ENCODE data around the gene PTH1R.

Gene PTH1R

DNA sequence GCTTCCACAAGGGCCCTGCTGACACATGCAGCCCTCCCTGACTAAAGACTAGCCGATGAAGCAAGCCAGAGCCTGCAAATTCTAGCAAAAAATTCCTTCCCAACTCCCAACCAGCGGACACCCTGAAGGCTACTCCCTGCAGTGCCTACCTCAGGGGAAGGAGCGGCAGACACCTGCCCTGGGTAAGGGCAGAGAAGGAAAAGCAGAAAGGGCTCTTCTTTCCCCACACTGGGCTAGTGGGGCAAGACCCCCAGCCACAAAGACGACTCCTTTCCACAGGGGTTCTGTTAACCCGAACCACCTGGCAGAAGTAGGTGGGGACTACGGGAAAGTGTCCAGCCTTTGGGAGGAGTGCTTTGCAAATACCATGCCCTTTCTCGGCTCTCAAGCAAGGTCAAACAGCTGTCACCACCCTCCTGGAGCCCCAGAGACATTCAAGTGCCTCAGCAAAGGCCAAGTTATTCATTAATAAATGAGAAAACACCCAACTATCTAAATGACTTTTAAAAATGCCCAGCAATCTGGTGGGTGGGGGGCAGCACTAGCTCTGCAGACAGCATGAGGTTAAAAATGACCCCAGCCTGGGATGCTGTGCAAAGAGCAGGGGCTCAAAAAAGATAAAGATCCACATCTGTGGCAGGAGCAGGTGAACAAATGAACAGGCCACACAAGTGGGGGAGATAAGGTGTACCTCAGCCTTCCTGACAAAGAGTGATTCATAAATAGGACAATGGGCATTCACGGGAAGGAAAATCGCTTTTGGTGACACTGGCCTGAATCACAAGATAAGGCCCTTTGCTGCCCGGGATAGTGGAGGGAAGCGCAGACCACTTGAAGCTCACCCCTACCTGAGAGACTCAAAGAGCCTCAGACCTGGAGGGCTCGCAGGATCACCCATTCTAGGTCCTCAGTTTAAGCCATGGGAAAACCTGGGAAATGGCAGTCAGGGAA, 66.0 kb downstream of the PTH1R start:
- H3K27me3 ChIP-seq (ENCODE audit: low read depth, low read length), result no peaks in the 10 kb centered on the region
- TF ChIP-seq EZH2phosphoT487 (IDR thresholded peaks at IDR 0.05; ENCODE audit: low read depth), result no peak
- TF ChIP-seq, protein P1, sequence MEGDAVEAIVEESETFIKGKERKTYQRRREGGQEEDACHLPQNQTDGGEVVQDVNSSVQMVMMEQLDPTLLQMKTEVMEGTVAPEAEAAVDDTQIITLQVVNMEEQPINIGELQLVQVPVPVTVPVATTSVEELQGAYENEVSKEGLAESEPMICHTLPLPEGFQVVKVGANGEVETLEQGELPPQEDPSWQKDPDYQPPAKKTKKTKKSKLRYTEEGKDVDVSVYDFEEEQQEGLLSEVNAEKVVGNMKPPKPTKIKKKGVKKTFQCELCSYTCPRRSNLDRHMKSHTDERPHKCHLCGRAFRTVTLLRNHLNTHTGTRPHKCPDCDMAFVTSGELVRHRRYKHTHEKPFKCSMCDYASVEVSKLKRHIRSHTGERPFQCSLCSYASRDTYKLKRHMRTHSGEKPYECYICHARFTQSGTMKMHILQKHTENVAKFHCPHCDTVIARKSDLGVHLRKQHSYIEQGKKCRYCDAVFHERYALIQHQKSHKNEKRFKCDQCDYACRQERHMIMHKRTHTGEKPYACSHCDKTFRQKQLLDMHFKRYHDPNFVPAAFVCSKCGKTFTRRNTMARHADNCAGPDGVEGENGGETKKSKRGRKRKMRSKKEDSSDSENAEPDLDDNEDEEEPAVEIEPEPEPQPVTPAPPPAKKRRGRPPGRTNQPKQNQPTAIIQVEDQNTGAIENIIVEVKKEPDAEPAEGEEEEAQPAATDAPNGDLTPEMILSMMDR (IDR thresholded peaks at IDR 0.05; ENCODE audit: low read depth, low read length), result no peak
- H3K4me2 ChIP-seq (ENCODE audit: low read length), result peak overlapping the region; percentile 91
- peak overlapping the region; percentile 74 for H3K9ac ChIP-seq (ENCODE audit: low read length)
- H3K27ac ChIP-seq (ENCODE audit: low read length), result peak overlapping the region; percentile 85
- H2AFZ ChIP-seq (ENCODE audit: low read depth, low read length), result no peak overlapping the region
- peaks cover 76% of the 10 kb centered on the region for H3K4me1 ChIP-seq (ENCODE audit: low read length)
- H3K36me3 ChIP-seq (replicated peaks; ENCODE audit: low read depth, low read length), result peaks cover 59% of the 10 kb centered on the region
- peaks cover 33% of the 10 kb centered on the region for H4K20me1 ChIP-seq (ENCODE audit: insufficient read depth, low read length)
- peaks cover 97% of the 10 kb centered on the region for H3K79me2 ChIP-seq (ENCODE audit: low read length)
- peak overlapping the region; percentile 68 for H3K4me3 ChIP-seq (ENCODE audit: low read length)
- no peaks in the 10 kb centered on the region for H3K9me3 ChIP-seq (ENCODE audit: insufficient read depth, low read length)

DNA sequence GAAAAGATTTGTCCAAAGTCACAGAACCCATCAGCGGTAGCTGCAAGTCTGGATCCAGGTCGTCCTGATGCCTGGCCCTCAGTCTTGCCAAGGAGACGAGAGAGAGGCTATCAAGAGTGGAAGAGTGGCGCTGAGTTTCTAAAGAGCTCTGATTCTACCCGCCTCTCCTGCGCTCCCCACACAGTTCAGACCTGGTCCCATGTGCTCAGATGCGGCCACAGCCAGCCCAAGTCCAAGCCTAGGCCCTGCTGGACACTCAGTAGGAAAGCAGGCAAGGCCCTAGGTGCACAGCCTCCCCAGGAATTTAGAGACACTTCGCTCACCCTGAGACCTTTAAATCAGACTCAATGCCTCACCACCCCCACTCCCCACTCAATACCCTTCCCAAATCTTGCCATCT, 66.7 kb downstream of the PTH1R start:
- Histone ChIP-seq H4K20me1 (ENCODE audit: insufficient read depth, low read length) (peaks cover 40% of the 10 kb centered on the region), H3K9ac (ENCODE audit: low read length) (peak overlapping the region; percentile 58), H3K27me3 (ENCODE audit: low read depth, low read length) (no peaks in the 10 kb centered on the region), H3K4me1 (ENCODE audit: low read length) (peaks cover 76% of the 10 kb centered on the region), H2AFZ (ENCODE audit: low read depth, low read length) (no peak overlapping the region), H3K4me3 (ENCODE audit: low read length) (peak overlapping the region; percentile 68), H3K79me2 (ENCODE audit: low read length) (peaks cover 97% of the 10 kb centered on the region), H3K4me2 (ENCODE audit: low read length) (peak overlapping the region; percentile 91), H3K36me3 (replicated peaks; ENCODE audit: low read depth, low read length) (peaks cover 53% of the 10 kb centered on the region), H3K9me3 (ENCODE audit: insufficient read depth, low read length) (no peaks in the 10 kb centered on the region), H3K27ac (ENCODE audit: low read length) (peak overlapping the region; percentile 85)
- TF ChIP-seq, protein P1 (IDR thresholded peaks at IDR 0.05; ENCODE audit: low read depth, low read length), result no peak
- no peak for TF ChIP-seq EZH2phosphoT487 (IDR thresholded peaks at IDR 0.05; ENCODE audit: low read depth)

DNA sequence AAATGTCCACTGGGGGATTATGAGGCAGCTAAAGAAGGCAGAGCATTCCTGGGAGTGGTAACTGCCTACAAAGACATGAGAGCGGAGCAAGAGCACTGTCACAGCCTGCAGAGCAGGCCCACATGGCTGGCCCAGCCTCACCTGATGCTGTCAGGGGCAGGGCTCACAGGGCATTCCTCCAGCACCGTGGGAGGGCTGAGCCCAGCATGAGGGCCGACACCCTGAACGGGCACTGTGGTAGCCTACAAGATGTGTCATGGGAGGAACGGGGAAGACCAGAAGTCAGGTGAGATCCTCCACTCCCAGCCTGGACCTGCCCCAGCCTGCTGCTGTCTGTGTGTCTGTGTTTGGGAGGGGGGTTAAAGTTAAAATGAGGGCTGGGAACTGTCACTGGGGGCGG, 68.9 kb downstream of the PTH1R start:
- no peak overlapping the region for H3K4me3 ChIP-seq (ENCODE audit: low read length)
- no peak overlapping the region for H3K4me2 ChIP-seq (ENCODE audit: low read length)
- peaks cover 57% of the 10 kb centered on the region for H4K20me1 ChIP-seq (ENCODE audit: insufficient read depth, low read length)
- peaks cover 100% of the 10 kb centered on the region for H3K79me2 ChIP-seq (ENCODE audit: low read length)
- H2AFZ ChIP-seq (ENCODE audit: low read depth, low read length), result no peak overlapping the region
- no peak overlapping the region for H3K27ac ChIP-seq (ENCODE audit: low read length)
- H3K36me3 ChIP-seq (replicated peaks; ENCODE audit: low read depth, low read length), result peaks cover 45% of the 10 kb centered on the region
- peaks cover 72% of the 10 kb centered on the region for H3K4me1 ChIP-seq (ENCODE audit: low read length)
- TF ChIP-seq EZH2phosphoT487 (IDR thresholded peaks at IDR 0.05; ENCODE audit: low read depth), result no peak
- TF ChIP-seq, protein P1 (IDR thresholded peaks at IDR 0.05; ENCODE audit: low read depth, low read length), result no peak
- H3K9me3 ChIP-seq (ENCODE audit: insufficient read depth, low read length), result no peaks in the 10 kb centered on the region
- H3K9ac ChIP-seq (ENCODE audit: low read length), result no peak overlapping the region
- no peaks in the 10 kb centered on the region for H3K27me3 ChIP-seq (ENCODE audit: low read depth, low read length)

DNA sequence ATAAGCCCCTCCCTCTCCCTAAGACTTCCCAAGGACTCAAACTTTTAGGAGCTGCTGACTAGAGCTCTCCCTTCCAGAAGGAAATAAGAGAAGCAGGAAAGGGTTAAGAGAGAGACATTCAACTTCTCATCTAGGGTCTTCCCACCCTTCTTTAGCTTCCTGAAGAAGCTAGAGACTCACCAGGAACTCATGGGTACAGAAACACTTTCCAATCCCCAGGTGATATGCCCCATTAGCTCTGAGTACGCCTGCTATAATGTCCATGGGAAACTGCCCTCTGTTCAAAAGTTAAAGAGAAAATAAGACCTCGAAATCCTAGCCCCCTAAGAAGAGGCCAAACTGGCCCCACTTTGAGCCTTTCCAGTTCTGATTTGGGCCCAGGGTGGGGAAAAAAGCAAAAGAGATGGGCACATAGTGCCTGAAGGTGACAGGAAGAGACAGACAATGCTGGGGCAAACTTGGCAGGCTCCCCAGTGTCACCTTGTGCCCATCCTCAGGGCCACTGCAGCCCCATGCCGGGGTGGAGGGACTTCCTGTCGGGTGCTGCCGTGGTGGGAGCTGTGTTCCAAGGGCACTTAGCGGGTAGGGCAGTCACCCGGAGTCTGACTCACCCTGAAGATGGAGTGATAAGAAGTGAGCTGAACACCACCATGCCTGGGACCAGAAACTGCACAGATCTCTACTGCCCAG, 69.5 kb downstream of the PTH1R start:
- Histone ChIP-seq H3K27ac (ENCODE audit: low read length) (peak overlapping the region; percentile 21), H3K9ac (ENCODE audit: low read length) (no peak overlapping the region), H3K4me3 (ENCODE audit: low read length) (no peak overlapping the region), H2AFZ (ENCODE audit: low read depth, low read length) (no peak overlapping the region), H3K4me2 (ENCODE audit: low read length) (no peak overlapping the region), H3K79me2 (ENCODE audit: low read length) (peaks cover 98% of the 10 kb centered on the region), H3K27me3 (ENCODE audit: low read depth, low read length) (no peaks in the 10 kb centered on the region), H3K36me3 (replicated peaks; ENCODE audit: low read depth, low read length) (peaks cover 46% of the 10 kb centered on the region), H3K9me3 (ENCODE audit: insufficient read depth, low read length) (no peaks in the 10 kb centered on the region), H3K4me1 (ENCODE audit: low read length) (peaks cover 73% of the 10 kb centered on the region), H4K20me1 (ENCODE audit: insufficient read depth, low read length) (peaks cover 60% of the 10 kb centered on the region)
- TF ChIP-seq, protein P1 (IDR thresholded peaks at IDR 0.05; ENCODE audit: low read depth, low read length), result no peak
- no peak for TF ChIP-seq EZH2phosphoT487 (IDR thresholded peaks at IDR 0.05; ENCODE audit: low read depth)

Measured in OCI-LY3 (cell line).